ENCODE measurements around the gene MRS2. TPM values are rescaled to one million over a fixed set of nuclear protein-coding genes. Genes with fewer than 3 reads are reported as not detected.

The MRS2 gene
- total RNA-seq, 1 donor from 2014 or later = 44.3 TPM

GRCh38 chr6:24419526-24419925 lies 16.8 kb downstream of the MRS2 start:
- ATAC-seq (no peak), DNase-seq (no peak)

GRCh38 chr6:24425091-24425490 lies 22.4 kb downstream of the MRS2 start:
- DNase-seq (no peak), ATAC-seq (no peak)
- intact Hi-C loops (cut with micrococcal nuclease) = no loop called here

More at GRCh38 chr6:24419526-24419925, 16.8 kb downstream of the MRS2 start:
- intact Hi-C loops (cut with micrococcal nuclease) = no loop called here

- DNase-seq (no peak), ATAC-seq (peak; percentile 38)
- intact Hi-C loops (cut with micrococcal nuclease) = no loop called here
Observed at GRCh38 chr6:24426729-24427446, 24.2 kb downstream of the MRS2 start.

- ATAC-seq (no peak), DNase-seq (no peak)
- intact Hi-C loops (cut with micrococcal nuclease) = no loop called here
Observed at GRCh38 chr6:24428615-24429014, 25.9 kb downstream of the MRS2 start.

GRCh38 chr6:24429146-24429545 lies 26.4 kb downstream of the MRS2 start:
- intact Hi-C loops (cut with micrococcal nuclease) = no loop called here

GRCh38 chr6:24430086-24430485 lies 27.4 kb downstream of the MRS2 start:
- intact Hi-C loops (cut with micrococcal nuclease) = no loop called here
- ATAC-seq (no peak), DNase-seq (no peak)

More at GRCh38 chr6:24429146-24429545, 26.4 kb downstream of the MRS2 start:
- DNase-seq = no peak
- no peak for ATAC-seq

GRCh38 chr6:24431045-24431451 lies 28.3 kb downstream of the MRS2 start:
- no peak for DNase-seq
- intact Hi-C loops (cut with micrococcal nuclease) = no loop called here

GRCh38 chr6:24432611-24433010 lies 29.9 kb downstream of the MRS2 start:
- ATAC-seq (no peak), DNase-seq (no peak)
- intact Hi-C loops (cut with micrococcal nuclease) = no loop called here

More at GRCh38 chr6:24431045-24431451, 28.3 kb downstream of the MRS2 start:
- ATAC-seq = peak; percentile 70

GRCh38 chr6:24436979-24437378 lies 34.2 kb downstream of the MRS2 start:
- no peak for DNase-seq
- ATAC-seq = no peak
- intact Hi-C loops (cut with micrococcal nuclease) = no loop called here

- ATAC-seq (no peak), DNase-seq (no peak)
- intact Hi-C loops (cut with micrococcal nuclease) = no loop called here
Observed at GRCh38 chr6:24439858-24440539, 37.3 kb downstream of the MRS2 start.

- intact Hi-C loops (cut with micrococcal nuclease) = no loop called here
- DNase-seq = no peak
- no peak for ATAC-seq
Observed at GRCh38 chr6:24440897-24441598, 38.3 kb downstream of the MRS2 start.

- intact Hi-C loops (cut with micrococcal nuclease) = no loop called here
- ATAC-seq = no peak
- no peak for DNase-seq
Observed at GRCh38 chr6:24441599-24441904, 38.8 kb downstream of the MRS2 start.

GRCh38 chr6:24444588-24444987 lies 41.9 kb downstream of the MRS2 start:
- no peak for DNase-seq
- ATAC-seq = no peak
- intact Hi-C loops (cut with micrococcal nuclease) = no loop called here

- no peak for ATAC-seq
- intact Hi-C loops (cut with micrococcal nuclease) = no loop called here
- no peak for DNase-seq
Observed at GRCh38 chr6:24445704-24446103, 43.0 kb downstream of the MRS2 start.

- intact Hi-C loops (cut with micrococcal nuclease) = no loop called here
- ATAC-seq (no peak), DNase-seq (no peak)
Observed at GRCh38 chr6:24446670-24447069, 43.9 kb downstream of the MRS2 start.

- ATAC-seq (no peak), DNase-seq (no peak)
- intact Hi-C loops (cut with micrococcal nuclease) = no loop called here
Observed at GRCh38 chr6:24448396-24448795, 45.7 kb downstream of the MRS2 start.

GRCh38 chr6:24448828-24449525 lies 46.2 kb downstream of the MRS2 start:
- intact Hi-C loops (cut with micrococcal nuclease) = no loop called here
- ATAC-seq = no peak
- DNase-seq = no peak

- ATAC-seq (no peak), DNase-seq (no peak)
- intact Hi-C loops (cut with micrococcal nuclease) = no loop called here
Observed at GRCh38 chr6:24451581-24452388, 49.0 kb downstream of the MRS2 start.

- DNase-seq (no peak), ATAC-seq (no peak)
- intact Hi-C loops (cut with micrococcal nuclease) = no loop called here
Observed at GRCh38 chr6:24453921-24454320, 51.2 kb downstream of the MRS2 start.
